HEK293 (cell line): ENCODE results near the gene CENPV.

Experiments
- EGR2 ChIP-seq: fragments of 450-650 bp; formaldehyde crosslinking; IDR thresholded peaks from 2 replicates; pipeline ENCODE4 v1.5.1; 2016; ENCODE audit warnings: low read depth, missing biosample characterization, missing genetic modification characterization
- HOXD13 ChIP-seq: sonication (generic); formaldehyde crosslinking; IDR thresholded peaks from 2 replicates; pipeline ENCODE4 v1.8.0; 2022; ENCODE audit warnings: missing genetic modification reagents, borderline replicate concordance
- KLF1 ChIP-seq: fragments of 450-650 bp; formaldehyde crosslinking; IDR thresholded peaks from 2 replicates; pipeline ENCODE4 v1.5.1; 2016; ENCODE audit warnings: missing biosample characterization, missing genetic modification characterization
- WT1 ChIP-seq: fragments of 450-650 bp; formaldehyde crosslinking; IDR thresholded peaks from 2 replicates; pipeline ENCODE4 v1.5.1; 2016; ENCODE audit warnings: missing biosample characterization, missing genetic modification characterization
- ZBTB17 ChIP-seq: fragments of 450-650 bp; formaldehyde crosslinking; IDR thresholded peaks from 2 replicates; pipeline ENCODE4 v1.5.1; 2016; ENCODE audit warnings: missing biosample characterization, missing genetic modification characterization
- ZBTB7A ChIP-seq: fragments of 450-650 bp; formaldehyde crosslinking; IDR thresholded peaks from 2 replicates; pipeline ENCODE4 v1.5.1; 2016; ENCODE audit warnings: low read depth, missing biosample characterization, missing genetic modification characterization
- ZBTB8A ChIP-seq: fragments of 450-650 bp; formaldehyde crosslinking; IDR thresholded peaks from 2 replicates; pipeline ENCODE4 v1.5.1; 2016; ENCODE audit warnings: missing biosample characterization, missing genetic modification characterization
- ZEB2 ChIP-seq: fragments of 450-650 bp; formaldehyde crosslinking; IDR thresholded peaks from 2 replicates; pipeline ENCODE4 v1.5.1; 2016; ENCODE audit warnings: missing biosample characterization, missing genetic modification characterization
- ZFHX2 ChIP-seq: fragments of 450-650 bp; formaldehyde crosslinking; conservative IDR thresholded peaks from 2 replicates; pipeline ENCODE4 v1.5.1; 2016; ENCODE audit warnings: missing biosample characterization, missing genetic modification characterization
- ZFP41 ChIP-seq: fragments of 450-650 bp; formaldehyde crosslinking; IDR thresholded peaks from 2 replicates; pipeline ENCODE4 v1.5.1; 2016; ENCODE audit warnings: missing biosample characterization, missing genetic modification characterization, borderline replicate concordance
- ZFP69B ChIP-seq: fragments of 450-650 bp; formaldehyde crosslinking; IDR thresholded peaks from 2 replicates; pipeline ENCODE4 v1.5.1; 2016; ENCODE audit warnings: missing biosample characterization, missing genetic modification characterization
- ZIC2 ChIP-seq: fragments of 450-650 bp; formaldehyde crosslinking; IDR thresholded peaks from 2 replicates; pipeline ENCODE4 v1.5.1; 2016; ENCODE audit warnings: missing biosample characterization, missing genetic modification characterization
- ZNF157 ChIP-seq: fragments of 450-650 bp; formaldehyde crosslinking; IDR thresholded peaks from 2 replicates; pipeline ENCODE4 v1.5.1; 2016; ENCODE audit warnings: missing biosample characterization, missing genetic modification characterization
- ZNF302 ChIP-seq: fragments of 450-650 bp; formaldehyde crosslinking; IDR thresholded peaks from 2 replicates; pipeline ENCODE4 v1.5.1; 2016; ENCODE audit warnings: missing biosample characterization, missing genetic modification characterization, low read depth
- ZNF404 ChIP-seq: fragments of 450-650 bp; formaldehyde crosslinking; IDR thresholded peaks from 2 replicates; pipeline ENCODE4 v1.5.1; 2017; ENCODE audit warnings: missing biosample characterization, missing genetic modification characterization
- ZNF416 ChIP-seq: fragments of 450-650 bp; formaldehyde crosslinking; IDR thresholded peaks from 2 replicates; pipeline ENCODE4 v1.5.1; 2016; ENCODE audit warnings: missing biosample characterization, missing genetic modification characterization
- ZNF423 ChIP-seq: fragments of 450-650 bp; formaldehyde crosslinking; IDR thresholded peaks from 2 replicates; pipeline ENCODE4 v1.5.1; 2016; ENCODE audit warnings: missing biosample characterization, missing genetic modification characterization
- ZNF426 ChIP-seq: fragments of 450-650 bp; formaldehyde crosslinking; IDR thresholded peaks from 2 replicates; pipeline ENCODE4 v1.5.1; 2017; ENCODE audit warnings: missing biosample characterization, missing genetic modification characterization, mild to moderate bottlenecking, inconsistent platforms, moderate library complexity
- ZNF501 ChIP-seq: fragments of 450-650 bp; formaldehyde crosslinking; IDR thresholded peaks from 2 replicates; pipeline ENCODE4 v1.5.1; 2016; ENCODE audit warnings: missing biosample characterization, missing genetic modification characterization
- ZNF510 ChIP-seq: fragments of 450-650 bp; formaldehyde crosslinking; IDR thresholded peaks from 2 replicates; pipeline ENCODE4 v1.5.1; 2018; ENCODE audit warnings: mild to moderate bottlenecking, missing genetic modification characterization, missing biosample characterization; ENCODE audit not compliant: insufficient replicate concordance
- ZNF521 ChIP-seq: fragments of 450-650 bp; formaldehyde crosslinking; IDR thresholded peaks from 2 replicates; pipeline ENCODE4 v1.5.1; 2017; ENCODE audit warnings: missing biosample characterization, mild to moderate bottlenecking, missing genetic modification characterization
- ZNF555 ChIP-seq: fragments of 450-650 bp; formaldehyde crosslinking; conservative IDR thresholded peaks from 2 replicates; pipeline ENCODE4 v1.5.1; 2017; ENCODE audit warnings: missing biosample characterization, mild to moderate bottlenecking, missing genetic modification characterization, inconsistent platforms
- ZNF558 ChIP-seq: fragments of 450-650 bp; formaldehyde crosslinking; IDR thresholded peaks from 2 replicates; pipeline ENCODE4 v1.5.1; 2016; ENCODE audit warnings: missing biosample characterization, missing genetic modification characterization
- ZNF623 ChIP-seq: fragments of 450-650 bp; formaldehyde crosslinking; IDR thresholded peaks from 2 replicates; pipeline ENCODE4 v1.5.1; 2016; ENCODE audit warnings: missing biosample characterization, missing genetic modification characterization
- ZNF677 ChIP-seq: fragments of 450-650 bp; IDR thresholded peaks from 2 replicates; pipeline ENCODE4 v1.5.0; 2018; ENCODE audit warnings: missing biosample characterization, mild to moderate bottlenecking, missing genetic modification characterization, moderate library complexity
- ZNF830 ChIP-seq: fragments of 450-650 bp; IDR thresholded peaks from 2 replicates; pipeline ENCODE4 v1.5.0; 2018; ENCODE audit warnings: missing biosample characterization, missing genetic modification characterization, low read depth, mild to moderate bottlenecking, moderate library complexity
- TF ChIP-seq, protein P1 (sequence below): fragments of 450-650 bp; formaldehyde crosslinking; IDR thresholded peaks from 2 replicates; pipeline ENCODE4 v1.5.1; 2016; ENCODE audit warnings: missing biosample characterization, missing genetic modification characterization
- TF ChIP-seq, protein P2 (sequence below): fragments of 450-650 bp; formaldehyde crosslinking; IDR thresholded peaks from 2 replicates; pipeline ENCODE4; 2016; ENCODE audit warnings: missing biosample characterization, missing genetic modification characterization
- TF ChIP-seq, protein P3 (sequence below): sonication (generic); formaldehyde crosslinking; IDR thresholded peaks from 2 replicates; pipeline ENCODE4 v1.8.1; 2022; ENCODE audit warnings: mild to moderate bottlenecking, moderate library complexity, missing genetic modification reagents
- TF ChIP-seq, protein P4 (sequence below): fragments of 450-650 bp; formaldehyde crosslinking; IDR thresholded peaks from 2 replicates; pipeline ENCODE4 v1.5.1; 2016; ENCODE audit warnings: missing biosample characterization, missing genetic modification characterization

CENPV gene

DNA sequence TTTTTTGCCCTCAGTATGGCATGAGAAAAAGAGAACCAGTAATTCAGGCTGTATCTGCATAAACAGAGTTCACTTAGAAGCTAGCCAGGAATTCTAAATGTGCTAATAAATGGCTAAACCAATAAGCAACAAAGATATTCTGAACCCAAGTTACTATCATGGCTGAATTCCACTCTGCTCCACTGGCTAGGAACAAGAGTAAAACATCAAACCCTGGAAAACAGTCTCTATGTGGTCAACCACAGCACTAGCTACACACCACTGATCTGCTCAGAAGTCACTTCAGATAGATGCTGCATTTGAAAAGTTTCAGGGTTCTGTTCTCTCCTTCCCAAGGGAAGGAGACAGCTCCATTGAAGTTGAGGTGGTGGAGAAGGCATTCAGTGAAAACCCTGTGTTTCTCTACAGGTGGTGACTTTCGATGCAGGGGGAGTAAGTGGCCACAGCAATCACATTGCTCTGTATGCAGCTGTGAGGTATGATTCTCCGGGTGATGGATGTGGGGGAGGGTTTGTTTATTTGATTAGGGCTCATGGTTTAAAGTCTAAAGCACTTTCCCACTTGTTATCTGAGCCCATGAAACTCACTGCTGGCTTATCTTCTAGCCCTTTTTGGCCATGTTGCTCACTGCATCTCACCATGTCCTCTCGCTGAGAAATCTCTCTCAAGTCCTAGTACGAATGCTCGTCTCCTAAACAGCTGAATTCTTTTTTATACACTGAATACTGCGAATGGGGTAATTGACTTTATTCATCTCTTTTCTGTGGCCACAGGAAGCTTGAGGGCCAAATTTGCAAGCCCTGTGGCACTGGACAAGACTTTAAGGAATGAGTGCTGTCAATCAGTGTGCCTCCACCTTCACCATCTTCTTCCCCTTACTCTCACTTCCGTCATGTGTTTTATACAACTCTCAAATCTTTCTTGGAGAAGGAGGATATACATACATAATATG lies 39.9 kb downstream of the CENPV start (continued):
- no peak for TF ChIP-seq ZNF501
- TF ChIP-seq ZFP69B (tag by site-specific recombination) = no peak
- TF ChIP-seq ZNF623 (tag by site-specific recombination) = no peak
- TF ChIP-seq HOXD13 = no peak
- TF ChIP-seq, protein P1, sequence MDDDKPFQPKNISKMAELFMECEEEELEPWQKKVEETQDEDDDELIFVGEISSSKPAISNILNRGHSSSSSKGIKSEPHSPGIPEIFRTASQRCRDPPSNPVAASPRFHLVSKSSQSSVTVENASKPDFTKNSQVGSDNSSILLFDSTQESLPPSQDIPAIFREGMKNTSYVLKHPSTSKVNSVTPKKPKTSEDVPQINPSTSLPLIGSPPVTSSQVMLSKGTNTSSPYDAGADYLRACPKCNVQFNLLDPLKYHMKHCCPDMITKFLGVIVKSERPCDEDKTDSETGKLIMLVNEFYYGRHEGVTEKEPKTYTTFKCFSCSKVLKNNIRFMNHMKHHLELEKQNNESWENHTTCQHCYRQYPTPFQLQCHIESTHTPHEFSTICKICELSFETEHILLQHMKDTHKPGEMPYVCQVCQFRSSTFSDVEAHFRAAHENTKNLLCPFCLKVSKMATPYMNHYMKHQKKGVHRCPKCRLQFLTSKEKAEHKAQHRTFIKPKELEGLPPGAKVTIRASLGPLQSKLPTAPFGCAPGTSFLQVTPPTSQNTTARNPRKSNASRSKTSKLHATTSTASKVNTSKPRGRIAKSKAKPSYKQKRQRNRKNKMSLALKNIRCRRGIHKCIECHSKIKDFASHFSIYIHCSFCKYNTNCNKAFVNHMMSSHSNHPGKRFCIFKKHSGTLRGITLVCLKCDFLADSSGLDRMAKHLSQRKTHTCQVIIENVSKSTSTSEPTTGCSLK (tag by site-specific recombination) = no peak
- no peak for TF ChIP-seq ZNF510
- TF ChIP-seq, protein P2, sequence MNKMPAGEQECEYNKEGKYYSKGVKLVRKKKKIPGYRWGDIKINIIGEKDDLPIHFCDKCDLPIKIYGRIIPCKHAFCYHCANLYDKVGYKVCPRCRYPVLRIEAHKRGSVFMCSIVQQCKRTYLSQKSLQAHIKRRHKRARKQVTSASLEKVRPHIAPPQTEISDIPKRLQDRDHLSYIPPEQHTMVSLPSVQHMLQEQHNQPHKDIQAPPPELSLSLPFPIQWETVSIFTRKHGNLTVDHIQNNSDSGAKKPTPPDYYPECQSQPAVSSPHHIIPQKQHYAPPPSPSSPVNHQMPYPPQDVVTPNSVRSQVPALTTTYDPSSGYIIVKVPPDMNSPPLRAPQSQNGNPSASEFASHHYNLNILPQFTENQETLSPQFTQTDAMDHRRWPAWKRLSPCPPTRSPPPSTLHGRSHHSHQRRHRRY (tag by site-specific recombination) = no peak
- no peak for TF ChIP-seq KLF1 (tag by site-specific recombination)
- TF ChIP-seq ZIC2 (tag by site-specific recombination) = peak; percentile 65
- peak; percentile 53 for TF ChIP-seq EGR2
- TF ChIP-seq ZBTB7A (tag by site-specific recombination) = no peak
- TF ChIP-seq, protein P3, sequence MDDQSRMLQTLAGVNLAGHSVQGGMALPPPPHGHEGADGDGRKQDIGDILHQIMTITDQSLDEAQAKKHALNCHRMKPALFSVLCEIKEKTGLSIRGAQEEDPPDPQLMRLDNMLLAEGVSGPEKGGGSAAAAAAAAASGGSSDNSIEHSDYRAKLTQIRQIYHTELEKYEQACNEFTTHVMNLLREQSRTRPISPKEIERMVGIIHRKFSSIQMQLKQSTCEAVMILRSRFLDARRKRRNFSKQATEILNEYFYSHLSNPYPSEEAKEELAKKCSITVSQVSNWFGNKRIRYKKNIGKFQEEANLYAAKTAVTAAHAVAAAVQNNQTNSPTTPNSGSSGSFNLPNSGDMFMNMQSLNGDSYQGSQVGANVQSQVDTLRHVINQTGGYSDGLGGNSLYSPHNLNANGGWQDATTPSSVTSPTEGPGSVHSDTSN = no peak
- TF ChIP-seq ZEB2 (tag by site-specific recombination) = no peak
- no peak for TF ChIP-seq ZNF555 (tag by site-specific recombination)
- TF ChIP-seq ZNF426 = no peak
- peak; percentile 46 for TF ChIP-seq ZFHX2 (tag by site-specific recombination)
- TF ChIP-seq ZNF302 (tag by site-specific recombination) = no peak
- TF ChIP-seq ZNF404 (tag by site-specific recombination) = no peak
- no peak for TF ChIP-seq ZNF157 (tag by site-specific recombination)
- TF ChIP-seq WT1 (tag by site-specific recombination) = peak; percentile 57; the same call in 1 of the 2 replicates
- TF ChIP-seq ZBTB8A (tag by site-specific recombination) = peak; percentile 65
- TF ChIP-seq ZNF521 (tag by site-specific recombination) = no peak
- TF ChIP-seq, protein P4, sequence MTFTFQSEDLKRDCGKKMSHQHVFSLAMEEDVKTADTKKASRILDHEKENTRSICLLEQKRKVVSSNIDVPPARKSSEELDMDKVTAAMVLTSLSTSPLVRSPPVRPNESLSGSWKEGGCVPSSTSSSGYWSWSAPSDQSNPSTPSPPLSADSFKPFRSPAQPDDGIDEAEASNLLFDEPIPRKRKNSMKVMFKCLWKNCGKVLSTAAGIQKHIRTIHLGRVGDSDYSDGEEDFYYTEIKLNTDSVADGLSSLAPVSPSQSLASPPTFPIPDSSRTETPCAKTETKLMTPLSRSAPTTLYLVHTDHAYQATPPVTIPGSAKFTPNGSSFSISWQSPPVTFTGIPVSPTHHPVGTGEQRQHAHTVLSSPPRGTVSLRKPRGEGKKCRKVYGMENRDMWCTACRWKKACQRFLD (tag by site-specific recombination) = no peak
- TF ChIP-seq ZFP41 (tag by site-specific recombination) = no peak
- TF ChIP-seq ZBTB17 (tag by site-specific recombination) = peak; percentile 46; the same call in 1 of the 2 replicates
- no peak for TF ChIP-seq ZNF423 (tag by site-specific recombination)
- no peak for TF ChIP-seq ZNF416
- no peak for TF ChIP-seq ZNF677 (tag by site-specific recombination)
- no peak for TF ChIP-seq ZNF830 (tag by site-specific recombination)
- no peak for TF ChIP-seq ZNF558 (tag by site-specific recombination)
